ENCODE data around the gene ABLIM1.
A peak's percentile ranks its signal among the peaks of the same experiment; 100 is the strongest.

ABLIM1 gene

GRCh38 chr10:114483575-114483974, 174.5 kb downstream of the ABLIM1 start:
- DNase-seq: no peak

DNA sequence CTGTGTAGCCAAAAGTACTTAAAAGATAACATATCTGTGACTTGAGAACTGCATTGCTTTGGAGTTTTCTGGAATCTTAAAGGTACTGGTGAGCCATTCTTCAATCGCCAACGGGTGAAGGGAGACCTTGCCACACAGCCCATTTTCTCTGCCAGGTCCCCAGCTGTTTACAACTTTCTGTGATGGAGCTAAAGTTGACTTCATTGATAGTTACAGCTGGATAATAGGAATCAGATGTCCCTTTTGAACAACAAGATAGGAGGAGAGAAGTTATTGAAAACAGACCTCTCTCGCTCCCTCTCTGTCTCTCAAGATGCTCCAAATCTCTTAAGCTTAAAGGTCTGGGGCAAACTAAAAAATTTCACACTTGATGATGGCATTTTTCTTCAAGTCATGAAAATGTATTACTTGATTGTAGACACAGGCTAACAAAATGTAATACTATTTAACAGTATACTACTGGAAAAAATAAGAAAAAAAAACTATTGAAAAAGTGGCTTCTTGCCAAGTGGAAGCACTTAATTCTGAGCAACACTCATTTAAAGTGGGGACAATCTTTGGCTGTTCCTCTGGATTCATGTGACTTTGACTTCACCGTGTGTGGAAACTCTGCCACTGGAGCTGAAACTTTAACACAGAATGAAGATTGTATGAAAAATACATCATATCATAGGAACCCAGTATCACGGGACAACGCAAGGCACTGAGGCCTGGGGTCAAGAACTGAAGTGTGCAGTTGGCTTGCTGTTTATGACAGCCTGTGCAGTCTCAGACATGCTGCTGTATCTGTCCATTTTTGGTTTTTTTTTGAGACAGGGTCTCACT, 175.4 kb downstream of the ABLIM1 start:
- DNase-seq: no peak

DNA sequence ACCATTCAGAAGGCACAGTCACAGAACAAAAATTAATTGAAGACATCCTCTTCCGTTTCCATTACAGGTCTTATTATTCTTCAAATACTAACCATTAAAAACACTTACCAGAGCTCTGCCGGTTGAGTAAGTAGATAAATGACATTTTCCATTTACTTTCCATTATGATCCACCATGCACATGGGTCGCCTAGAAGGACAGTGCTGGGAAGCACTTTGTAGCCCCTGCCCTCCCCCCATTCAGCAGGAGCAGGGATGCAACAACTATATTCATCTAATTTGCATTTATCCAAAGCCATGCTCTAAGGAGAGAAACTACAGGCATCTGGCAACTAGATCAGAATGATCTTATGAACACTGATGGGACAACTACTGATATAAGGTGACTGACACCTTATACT, 177.0 kb downstream of the ABLIM1 start:
- no peak for DNase-seq

DNA sequence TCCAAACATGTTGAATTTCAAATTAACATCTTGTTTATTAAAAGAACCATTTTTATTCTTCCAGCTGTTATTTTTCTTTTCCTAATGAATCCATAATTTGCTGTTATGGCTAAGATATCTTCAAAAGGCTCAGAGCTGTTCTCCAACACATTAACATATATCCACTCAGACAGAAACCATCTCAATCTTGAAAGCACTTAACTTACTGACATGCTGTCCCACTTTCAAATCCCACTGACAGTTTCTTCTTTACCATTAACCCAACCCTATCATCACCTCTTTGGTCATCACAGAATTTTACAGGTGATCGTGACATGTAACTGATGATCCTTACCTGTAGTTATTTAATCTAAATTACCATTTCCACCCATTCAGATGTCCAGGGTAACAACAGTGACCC, 178.2 kb downstream of the ABLIM1 start:
- no peak for DNase-seq

DNA sequence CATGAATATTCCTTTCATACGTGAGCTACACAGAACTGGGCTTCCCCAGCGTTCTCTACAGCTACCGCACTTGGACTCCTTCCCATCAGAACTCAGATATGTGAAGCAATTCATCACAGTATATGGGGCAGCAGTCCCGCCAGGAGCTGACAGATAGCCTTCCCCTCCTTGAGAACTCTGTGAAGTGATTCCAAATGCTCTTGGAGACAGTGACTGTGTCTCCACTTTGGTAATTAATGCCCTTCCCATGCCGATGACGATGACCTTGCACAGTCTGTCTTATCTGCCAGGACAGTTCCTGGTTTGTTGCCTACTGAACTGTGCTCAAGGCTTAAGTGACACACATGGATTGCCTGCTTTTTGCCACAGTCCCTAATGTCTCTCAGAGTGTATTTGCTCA, 178.8 kb downstream of the ABLIM1 start:
- DNase-seq: no peak

DNA sequence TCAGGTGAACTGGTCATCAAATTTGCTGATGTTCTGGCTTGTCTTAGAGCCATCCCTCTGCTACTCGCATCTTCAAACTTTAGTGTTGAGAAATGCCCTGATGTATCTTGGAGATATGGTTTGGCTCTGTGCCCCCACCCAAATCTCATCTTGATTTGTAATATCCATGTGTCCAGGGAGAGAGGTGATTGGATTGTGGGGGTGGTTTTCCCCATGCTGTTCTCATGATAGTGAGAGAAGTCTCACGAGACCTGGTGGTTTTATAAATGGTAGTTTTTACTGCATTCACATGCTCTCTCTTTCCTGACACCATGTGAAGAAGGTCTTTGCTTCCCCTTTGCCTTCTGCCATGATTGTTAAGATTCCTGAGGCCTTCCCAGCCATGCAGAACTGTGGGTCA, 179.8 kb downstream of the ABLIM1 start:
- no peak for DNase-seq

GRCh38 chr10:114477285-114477684, 180.8 kb downstream of the ABLIM1 start:
- no peak for DNase-seq

GRCh38 chr10:114474989-114475388, 183.1 kb downstream of the ABLIM1 start:
- no peak for DNase-seq

DNA sequence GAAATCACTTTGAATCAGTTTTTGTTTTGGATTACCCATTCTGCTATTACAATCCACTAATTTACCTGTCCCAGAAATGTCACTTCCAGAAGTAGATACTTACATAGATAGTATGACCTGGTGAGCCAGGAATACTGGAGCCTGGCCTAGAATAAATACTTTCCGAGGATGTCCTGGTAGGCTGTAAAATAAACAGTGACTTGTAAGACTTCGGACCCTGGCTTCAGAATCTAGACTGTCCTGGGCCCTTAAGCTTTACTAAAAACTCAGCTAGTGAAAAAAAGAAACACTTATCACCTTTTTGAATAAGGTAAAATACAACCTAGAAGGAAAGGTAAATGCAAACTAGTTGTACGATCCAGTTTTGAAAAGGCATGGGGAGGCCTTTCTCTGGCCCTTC, 184.3 kb downstream of the ABLIM1 start:
- no peak for DNase-seq

GRCh38 chr10:114472877-114473253, 185.2 kb downstream of the ABLIM1 start:
- peak; percentile 68 for DNase-seq

DNA sequence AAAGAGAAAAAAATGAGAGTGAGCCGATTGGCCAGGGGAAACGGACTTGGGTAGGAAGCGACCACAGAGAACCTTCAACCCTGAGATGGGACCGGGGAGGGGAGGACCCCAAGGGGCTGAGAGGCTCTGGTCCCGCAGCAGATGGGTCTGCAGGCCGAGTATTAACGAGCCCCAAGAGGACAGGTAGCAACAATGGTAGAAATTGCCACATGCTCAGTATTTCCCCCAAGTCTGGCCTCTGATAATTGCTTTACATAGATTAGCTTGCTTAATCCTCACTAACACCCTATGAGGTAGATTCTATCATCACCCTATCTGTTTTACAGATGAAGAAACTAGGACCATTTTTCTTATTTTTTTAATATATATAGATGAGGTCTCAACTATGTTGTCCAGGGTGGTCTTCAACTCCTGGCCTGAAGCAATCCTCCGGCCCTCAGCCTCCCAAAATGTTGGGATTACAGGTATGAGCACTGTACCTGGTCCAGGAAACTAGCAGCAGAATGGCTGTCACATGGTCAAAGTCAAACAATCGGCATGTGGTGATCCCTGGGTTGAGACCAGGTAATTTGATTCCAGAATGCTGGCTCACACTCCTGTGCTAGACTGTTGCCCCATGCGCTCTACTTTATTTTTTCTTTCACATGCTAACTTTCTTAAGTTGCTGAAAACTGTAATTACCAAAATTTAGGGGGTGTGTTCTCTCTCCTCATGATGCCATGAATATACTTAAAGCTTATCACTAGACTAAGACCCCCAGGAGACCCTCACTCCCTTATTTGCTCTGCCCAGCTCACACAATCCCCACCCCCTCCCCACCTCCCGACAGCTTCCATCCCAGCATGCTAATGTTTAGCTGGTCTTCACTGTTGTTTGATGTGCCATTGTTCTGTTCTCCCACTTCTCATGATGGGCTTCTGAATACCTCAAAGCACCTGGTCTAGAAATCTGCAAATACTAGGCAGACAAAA, 185.9 kb downstream of the ABLIM1 start:
- DNase-seq: peak; percentile 88

DNA sequence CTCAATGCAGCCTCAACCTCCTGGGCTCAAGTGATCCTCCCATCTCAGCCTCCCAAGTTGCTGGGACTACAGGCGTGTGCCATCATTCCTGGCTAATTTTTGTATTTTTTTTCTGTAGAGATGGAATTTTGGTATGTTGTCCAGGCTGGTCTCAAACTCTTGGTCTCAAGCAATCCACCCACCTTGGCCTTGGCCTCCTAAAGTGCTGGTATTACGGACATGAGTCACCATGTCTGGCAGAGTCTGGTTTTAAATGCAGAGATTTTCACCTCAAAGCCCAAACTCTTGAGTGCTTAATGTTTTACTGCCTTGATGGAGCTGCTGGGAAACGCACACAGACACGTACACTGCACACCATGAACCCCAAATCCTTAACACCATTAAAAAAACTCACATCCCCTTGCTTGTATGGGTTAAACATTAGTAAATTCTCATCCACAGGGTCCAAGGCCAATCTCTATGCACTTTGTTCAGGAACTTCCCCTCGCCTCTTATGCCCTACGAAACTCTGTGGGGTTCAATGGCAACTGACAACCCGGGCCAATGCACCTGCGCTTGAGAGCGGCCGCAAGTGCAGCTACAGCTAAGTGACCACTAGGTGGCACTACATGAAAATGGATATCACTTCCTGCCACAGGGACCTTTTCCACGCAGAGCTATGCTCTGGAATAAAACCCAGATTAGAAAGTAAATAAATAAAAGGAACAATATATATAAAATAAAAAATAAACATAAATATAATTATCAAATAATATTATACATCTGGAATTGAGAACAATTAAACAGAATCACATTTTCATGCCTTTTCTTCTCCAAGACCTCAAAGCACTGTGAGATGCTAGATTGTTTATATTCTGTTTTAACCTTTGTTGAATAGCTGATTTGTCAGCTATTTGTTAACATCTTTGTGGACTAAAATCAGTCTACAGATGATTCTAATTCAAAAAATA, 186.8 kb downstream of the ABLIM1 start:
- peak; percentile 84 for DNase-seq

DNA sequence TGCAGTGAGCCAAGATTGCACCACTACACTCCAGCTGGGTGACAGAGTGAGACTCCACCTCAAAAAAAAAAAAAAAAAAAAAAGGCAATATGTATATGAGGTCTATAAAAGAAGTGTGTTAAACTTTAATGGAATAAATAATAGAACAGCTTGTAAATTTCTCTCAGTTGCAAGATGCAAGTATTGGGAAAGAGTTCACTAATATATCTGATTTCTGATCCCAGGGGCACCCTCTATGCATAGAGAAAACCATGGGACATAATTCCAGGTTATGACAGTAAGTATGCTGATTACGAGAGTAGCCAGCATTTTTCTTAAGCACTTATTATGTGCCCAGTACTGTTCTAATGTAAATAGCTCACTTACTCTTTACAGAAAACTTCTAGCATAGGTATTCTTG, 187.7 kb downstream of the ABLIM1 start:
- no peak for DNase-seq

DNA sequence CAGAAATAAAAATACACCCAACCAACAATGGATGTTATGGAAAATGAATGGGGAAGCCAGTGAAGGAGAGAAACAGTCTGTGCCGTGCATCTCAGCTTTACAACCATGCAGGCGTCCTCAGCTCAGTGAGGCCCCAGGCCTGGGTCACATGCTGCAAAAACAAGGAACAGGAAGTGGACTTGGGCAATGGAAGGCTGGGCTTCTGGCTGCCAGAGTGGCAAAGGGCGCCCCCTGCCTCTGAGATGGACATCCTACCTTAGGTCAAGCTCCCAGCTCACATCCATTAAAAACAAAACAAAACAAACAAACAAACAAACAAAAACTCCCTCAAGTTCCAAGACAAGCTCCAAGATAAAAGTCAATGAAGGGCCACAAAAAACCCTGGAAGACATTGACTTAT, 199.1 kb downstream of the ABLIM1 start:
- DNase-seq: peak; percentile 24

GRCh38 chr10:114458216-114458920, 199.7 kb downstream of the ABLIM1 start:
- no peak for DNase-seq

DNA sequence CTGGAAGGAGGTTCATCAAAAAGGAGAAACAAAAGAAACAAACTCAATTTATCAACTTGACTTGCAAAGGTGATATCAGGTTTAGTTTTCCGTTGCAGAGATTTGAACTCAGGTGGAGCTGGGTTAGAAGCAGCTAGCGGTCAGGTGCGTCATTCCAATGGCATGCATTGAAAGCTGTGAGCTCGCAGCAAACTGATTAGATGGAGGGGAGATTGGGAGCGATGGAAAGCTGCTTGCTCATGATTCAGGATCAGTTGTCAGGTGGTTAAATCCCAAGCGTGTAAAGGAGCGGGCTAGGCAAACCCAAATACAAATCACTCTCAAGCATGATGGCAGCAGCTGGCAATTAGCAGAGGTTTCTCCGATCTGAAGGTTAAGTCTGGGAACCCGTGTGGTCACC, 204.5 kb downstream of the ABLIM1 start:
- no peak for DNase-seq

DNA sequence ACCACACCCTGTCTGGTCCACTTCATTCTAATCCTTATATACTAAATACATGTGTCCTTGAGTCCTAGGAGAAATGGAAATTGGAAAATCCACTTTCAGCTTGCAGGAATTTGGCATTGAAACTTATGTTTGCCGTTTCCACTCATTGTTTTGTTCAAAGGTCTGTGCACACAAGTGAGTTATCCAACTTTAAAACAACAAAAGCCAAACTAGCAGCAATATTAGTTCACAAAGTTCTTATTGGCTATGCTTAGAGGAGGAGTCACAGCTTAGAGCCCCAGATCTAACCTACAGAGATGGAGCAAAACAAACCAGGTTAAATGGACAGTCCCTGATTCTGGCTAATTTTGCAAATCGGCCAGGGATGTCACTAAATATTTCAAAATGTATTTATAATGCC, 209.2 kb downstream of the ABLIM1 start:
- no peak for DNase-seq

DNA sequence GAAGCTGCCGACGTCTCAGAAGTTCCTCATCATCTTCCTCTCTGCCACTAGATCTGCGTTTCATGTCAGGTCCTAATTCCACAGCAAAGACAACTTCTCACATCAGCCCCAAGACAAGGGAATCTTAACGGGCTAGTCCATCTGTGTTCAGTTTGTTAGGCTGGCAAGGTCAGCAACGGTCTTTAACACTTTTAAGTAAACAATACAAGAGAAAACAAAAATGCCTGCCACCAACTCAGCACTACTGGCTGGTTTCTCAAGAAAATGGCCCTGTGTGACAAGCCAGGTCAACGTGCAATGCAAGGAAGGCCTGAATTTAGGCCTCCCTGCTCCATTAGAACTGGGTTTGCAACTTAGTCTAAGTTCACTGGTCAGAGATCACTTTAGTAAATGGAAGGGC, 212.7 kb downstream of the ABLIM1 start:
- no peak for DNase-seq

DNA sequence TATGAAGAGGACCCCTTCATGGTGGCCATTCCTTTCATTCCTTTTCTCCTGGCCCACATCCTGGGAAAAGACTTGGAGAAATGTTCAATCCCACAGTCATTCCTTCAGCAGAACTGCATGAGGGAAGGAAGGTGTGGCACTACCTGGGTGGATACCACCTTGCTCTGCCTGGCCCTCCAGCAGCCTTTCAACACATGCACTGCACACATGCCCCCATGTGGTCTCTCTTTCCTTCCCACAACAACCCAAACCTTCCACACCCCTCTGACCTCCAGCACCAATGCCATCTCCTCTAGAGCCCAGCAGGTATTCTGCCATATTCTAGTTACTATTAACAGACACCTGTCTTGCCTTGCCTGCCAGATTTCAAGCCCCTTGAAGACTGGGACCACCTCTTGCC, 213.3 kb downstream of the ABLIM1 start:
- DNase-seq: no peak

DNA sequence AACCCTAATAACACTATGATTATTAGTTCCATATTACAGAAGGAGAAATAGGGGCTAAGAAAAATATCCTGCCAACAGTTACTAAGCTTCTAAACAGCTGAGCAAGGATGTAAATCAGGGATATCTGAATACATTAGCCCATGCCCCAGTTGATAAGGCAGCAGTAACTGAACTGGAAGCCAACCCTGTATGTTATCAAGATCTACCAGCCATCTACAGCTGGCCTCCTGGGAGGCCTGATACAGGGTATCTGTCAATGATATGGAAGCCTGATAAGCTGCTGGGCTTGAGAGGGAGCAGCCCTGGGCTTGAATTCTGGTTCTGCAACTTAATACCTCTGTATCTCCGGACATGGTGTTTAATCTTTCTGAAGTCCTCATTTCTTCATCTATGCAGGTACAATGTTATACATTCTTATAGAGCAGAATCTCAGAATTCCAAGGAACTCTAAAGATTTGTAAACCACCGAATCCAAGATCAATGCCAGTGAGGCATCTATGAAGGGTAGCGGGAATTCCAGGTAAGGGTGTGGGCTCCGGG, 215.9 kb downstream of the ABLIM1 start:
- DNase-seq: no peak

- DNase-seq: no peak
Measured at GRCh38 chr10:114441107-114441506, 217.0 kb downstream of the ABLIM1 start.

Measured in NCI-H82 (cell line).